HepG2 (cell line): ENCODE measurements around the gene FGGY. TPM values are rescaled to one million over a fixed set of nuclear protein-coding genes. Genes with fewer than 3 reads are reported as not detected.

Source experiments
- ASH2L ChIP-seq: fragments of 300-600, 200-600 bp; sonication (generic); IDR thresholded peaks from 2 replicates; pipeline ENCODE4 v1.7.0; 2017; ENCODE audit warnings: low read depth, mild to moderate bottlenecking, moderate library complexity, mixed read lengths, low read length; ENCODE audit not compliant: insufficient read length
- CHD2 ChIP-seq: IDR thresholded peaks from 2 replicates; pipeline ENCODE4 v1.6.1; 2011; ENCODE audit warnings: low read depth, low read length, improper control_type of control experiment
- CREM ChIP-seq, 2 experiments: sonication (generic) in 1 of 2; formaldehyde crosslinking in 1 of 2; IDR thresholded peaks; 2 replicates each; pipeline versions ENCODE4 v1.4.0 to v1.6.1; 2016 to 2020; ENCODE audit warnings: antibody characterized with exemption in 1 of 2, mild to moderate bottlenecking in 1 of 2, missing genetic modification reagents in 1 of 2
- GFI1 ChIP-seq: sonication (generic); formaldehyde crosslinking; IDR thresholded peaks from 2 replicates; pipeline ENCODE4 v1.5.0; 2020; ENCODE audit warnings: missing genetic modification reagents, mild to moderate bottlenecking, borderline replicate concordance
- HES4 ChIP-seq: sonication (generic); formaldehyde crosslinking; IDR thresholded peaks from 2 replicates; pipeline ENCODE4 v1.9.0; 2021; ENCODE audit warnings: mild to moderate bottlenecking, missing genetic modification reagents, borderline replicate concordance
- KDM5B ChIP-seq: sonication (generic); formaldehyde crosslinking; IDR thresholded peaks from 2 replicates; pipeline ENCODE4 v1.4.0; 2020; ENCODE audit warnings: missing genetic modification reagents, mild to moderate bottlenecking, borderline replicate concordance
- KDM6A ChIP-seq: IDR thresholded peaks from 2 replicates; pipeline ENCODE4 v1.6.1; 2016; ENCODE audit warnings: low read depth
- NBN ChIP-seq: fragments of 450-650 bp; conservative IDR thresholded peaks from 2 replicates; pipeline ENCODE4 v1.6.1; 2017
- NR3C1 ChIP-seq: sonication (generic); formaldehyde crosslinking; IDR thresholded peaks from 2 replicates; pipeline ENCODE4 v1.4.0; 2020; ENCODE audit warnings: missing genetic modification reagents
- PAWR ChIP-seq: sonication (generic); formaldehyde crosslinking; IDR thresholded peaks from 2 replicates; pipeline ENCODE4 v1.4.0; 2020; ENCODE audit warnings: missing genetic modification reagents, mild to moderate bottlenecking, borderline replicate concordance
- RAD51 ChIP-seq: fragments of 450-650 bp; IDR thresholded peaks from 2 replicates; pipeline ENCODE4 v1.6.1; 2016; ENCODE audit warnings: borderline replicate concordance
- SOX6 ChIP-seq, 2 experiments: fragments of 450-650 bp in 1 of 2; sonication (generic) in 1 of 2; formaldehyde crosslinking in 1 of 2; IDR thresholded peaks; 2 replicates each; pipeline versions ENCODE4 v1.4.0 to v1.6.1; 2017 to 2020; ENCODE audit warnings: antibody characterized with exemption in 1 of 2, mild to moderate bottlenecking in 1 of 2, missing genetic modification reagents in 1 of 2
- ZBTB20 ChIP-seq: sonication (generic); formaldehyde crosslinking; IDR thresholded peaks from 2 replicates; pipeline ENCODE4 v1.8.1; 2023; ENCODE audit warnings: missing genetic modification reagents, low read depth, mild to moderate bottlenecking, borderline replicate concordance
- ZFP90 ChIP-seq: sonication (generic); formaldehyde crosslinking; IDR thresholded peaks from 2 replicates; pipeline ENCODE4 v1.8.0; 2022; ENCODE audit warnings: missing genetic modification reagents, mild to moderate bottlenecking, inconsistent platforms, borderline replicate concordance
- ZIK1 ChIP-seq: sonication (generic); formaldehyde crosslinking; IDR thresholded peaks from 2 replicates; pipeline ENCODE4 v1.5.0; 2020; ENCODE audit warnings: mild to moderate bottlenecking, low read depth, missing genetic modification reagents, borderline replicate concordance
- ZNF124 ChIP-seq: sonication (generic); formaldehyde crosslinking; IDR thresholded peaks from 2 replicates; pipeline ENCODE4 v1.4.0; 2020; ENCODE audit warnings: missing genetic modification reagents
- ZNF138 ChIP-seq: sonication (generic); formaldehyde crosslinking; IDR thresholded peaks from 2 replicates; pipeline ENCODE4 v1.5.0; 2020; ENCODE audit warnings: mild to moderate bottlenecking, low read depth, missing genetic modification reagents
- ZNF207 ChIP-seq: fragments of 450-650 bp; IDR thresholded peaks from 2 replicates; pipeline ENCODE4 v1.6.1; 2016; ENCODE audit warnings: antibody characterized with exemption, borderline replicate concordance
- ZNF326 ChIP-seq: sonication (generic); formaldehyde crosslinking; IDR thresholded peaks from 2 replicates; pipeline ENCODE4 v1.4.0; 2020; ENCODE audit warnings: missing genetic modification reagents, borderline replicate concordance
- ZNF766 ChIP-seq: sonication (generic); formaldehyde crosslinking; IDR thresholded peaks from 2 replicates; pipeline ENCODE4 v1.5.0; 2020; ENCODE audit warnings: missing genetic modification reagents, borderline replicate concordance
- ZNF878 ChIP-seq: sonication (generic); formaldehyde crosslinking; IDR thresholded peaks from 2 replicates; pipeline ENCODE4 v1.8.1; 2023; ENCODE audit warnings: mild to moderate bottlenecking, missing genetic modification reagents, moderate library complexity
- polyA plus RNA-seq, 8 experiments: library from polyadenylated mRNA; depleted of rRNA in 3 of 8; stranded (reverse) in 7 of 8; unstranded in 1 of 8; fragments of >200 nt; fragmentation: Illumina TruSeq in 4 of 8; extraction: Trizol in 4 of 8; gene quantifications; 2 replicates each; pipeline versions ENCODE4 v1.2.1 to v1.2.3, GENCODE V29; 2011 to 2016; ENCODE audit warnings: low read depth in 4 of 8, missing spikeins in 1 of 8, mixed read lengths in 1 of 8; ENCODE audit not compliant: insufficient read depth in 1 of 8
- total RNA-seq, 5 experiments: library from RNA; depleted of rRNA; stranded (reverse); fragments of >200 nt; fragmentation: Illumina TruSeq; extraction: Trizol; gene quantifications; 2 replicates each; pipeline ENCODE4 v1.2.3, GENCODE V29; 2016; ENCODE audit warnings: low read depth in 1 of 5
- TF ChIP-seq, protein P1 (sequence below): sonication (generic); formaldehyde crosslinking; IDR thresholded peaks from 2 replicates; pipeline ENCODE4 v1.5.0; 2020; ENCODE audit warnings: missing genetic modification reagents
- TF ChIP-seq, protein P2 (sequence below): sonication (generic); formaldehyde crosslinking; IDR thresholded peaks from 2 replicates; pipeline ENCODE4 v1.4.0; 2020; ENCODE audit warnings: missing genetic modification reagents
- TF ChIP-seq, protein P3 (sequence below): sonication (generic); formaldehyde crosslinking; IDR thresholded peaks from 2 replicates; pipeline ENCODE4 v1.4.0; 2020; ENCODE audit warnings: mild to moderate bottlenecking, missing genetic modification reagents

Gene FGGY
- total and polyA plus RNA-seq, 2 of the 13 experiments (the other 11 are each of a cell fraction or from before 2014, with no cell fraction given): 15.7 to 27.5 TPM

DNA sequence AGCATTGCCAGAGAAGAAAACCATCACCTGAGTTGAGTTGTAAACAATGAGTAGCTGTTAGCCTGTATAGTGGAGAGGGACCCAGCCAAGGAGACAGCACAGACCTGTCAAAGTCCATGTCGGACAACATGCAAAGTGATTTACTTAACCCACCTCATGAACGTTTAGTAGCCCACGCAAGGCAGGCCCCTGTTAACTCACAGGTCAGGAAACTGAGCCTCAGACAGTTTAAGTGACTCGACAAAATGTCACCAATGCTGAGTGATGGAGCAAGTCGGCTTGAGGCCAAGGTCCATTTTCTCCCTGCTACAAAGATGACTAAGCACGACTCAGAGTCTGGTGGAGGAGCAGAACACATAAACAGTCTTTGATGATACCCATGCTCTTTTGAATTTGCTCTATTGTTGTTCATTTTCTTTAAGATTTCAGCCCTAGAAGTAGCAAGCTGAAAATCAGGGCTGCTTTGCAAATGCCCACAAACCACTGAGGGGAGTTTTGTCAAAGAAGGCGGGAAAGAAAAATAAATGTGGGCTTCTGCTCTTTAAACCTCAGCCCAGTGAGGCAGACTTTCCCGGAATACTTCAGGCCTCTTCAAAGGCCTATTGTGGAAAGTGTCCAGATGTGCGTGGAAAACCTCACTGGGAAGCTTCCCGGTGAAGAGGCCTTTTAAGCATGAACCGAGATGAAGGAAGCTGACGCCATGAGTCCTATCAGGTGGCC lies 434.0 kb downstream of the FGGY start (continued):
- TF ChIP-seq ZBTB20 (CRISPR knock-in tag) (no peak), GFI1 (0 out of 2 replicates have a peak, but pooled peaks have one; percentile 25), HES4 (CRISPR knock-in tag) (no peak), ZFP90 (no peak), ZNF138 (CRISPR knock-in tag) (no peak), KDM5B (no peak), RAD51 (no peak), ZNF207 (no peak), SOX6 (IDR thresholded peaks at IDR 0.05) (no peak), SOX6 (CRISPR knock-in tag; IDR thresholded peaks at IDR 0.05) (peak; percentile 82), ZNF878 (CRISPR knock-in tag) (no peak), NR3C1 (CRISPR knock-in tag) (no peak), ZNF124 (0 out of 2 replicates have a peak, but pooled peaks have one; percentile 34), ZIK1 (no peak), ASH2L (peak; percentile 80), CHD2 (no peak), NBN (no peak), CREM (IDR thresholded peaks at IDR 0.05) (0 out of 2 replicates have a peak, but pooled peaks have one; percentile 31), CREM (CRISPR knock-in tag; IDR thresholded peaks at IDR 0.05) (no peak), KDM6A (CRISPR knock-in tag) (peak; percentile 73; the same call in 1 of the 2 replicates), ZNF326 (CRISPR knock-in tag) (no peak), PAWR (CRISPR knock-in tag) (no peak), ZNF766 (no peak)
- TF ChIP-seq, protein P1, sequence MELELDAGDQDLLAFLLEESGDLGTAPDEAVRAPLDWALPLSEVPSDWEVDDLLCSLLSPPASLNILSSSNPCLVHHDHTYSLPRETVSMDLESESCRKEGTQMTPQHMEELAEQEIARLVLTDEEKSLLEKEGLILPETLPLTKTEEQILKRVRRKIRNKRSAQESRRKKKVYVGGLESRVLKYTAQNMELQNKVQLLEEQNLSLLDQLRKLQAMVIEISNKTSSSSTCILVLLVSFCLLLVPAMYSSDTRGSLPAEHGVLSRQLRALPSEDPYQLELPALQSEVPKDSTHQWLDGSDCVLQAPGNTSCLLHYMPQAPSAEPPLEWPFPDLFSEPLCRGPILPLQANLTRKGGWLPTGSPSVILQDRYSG (CRISPR knock-in tag): no peak
- TF ChIP-seq, protein P2, sequence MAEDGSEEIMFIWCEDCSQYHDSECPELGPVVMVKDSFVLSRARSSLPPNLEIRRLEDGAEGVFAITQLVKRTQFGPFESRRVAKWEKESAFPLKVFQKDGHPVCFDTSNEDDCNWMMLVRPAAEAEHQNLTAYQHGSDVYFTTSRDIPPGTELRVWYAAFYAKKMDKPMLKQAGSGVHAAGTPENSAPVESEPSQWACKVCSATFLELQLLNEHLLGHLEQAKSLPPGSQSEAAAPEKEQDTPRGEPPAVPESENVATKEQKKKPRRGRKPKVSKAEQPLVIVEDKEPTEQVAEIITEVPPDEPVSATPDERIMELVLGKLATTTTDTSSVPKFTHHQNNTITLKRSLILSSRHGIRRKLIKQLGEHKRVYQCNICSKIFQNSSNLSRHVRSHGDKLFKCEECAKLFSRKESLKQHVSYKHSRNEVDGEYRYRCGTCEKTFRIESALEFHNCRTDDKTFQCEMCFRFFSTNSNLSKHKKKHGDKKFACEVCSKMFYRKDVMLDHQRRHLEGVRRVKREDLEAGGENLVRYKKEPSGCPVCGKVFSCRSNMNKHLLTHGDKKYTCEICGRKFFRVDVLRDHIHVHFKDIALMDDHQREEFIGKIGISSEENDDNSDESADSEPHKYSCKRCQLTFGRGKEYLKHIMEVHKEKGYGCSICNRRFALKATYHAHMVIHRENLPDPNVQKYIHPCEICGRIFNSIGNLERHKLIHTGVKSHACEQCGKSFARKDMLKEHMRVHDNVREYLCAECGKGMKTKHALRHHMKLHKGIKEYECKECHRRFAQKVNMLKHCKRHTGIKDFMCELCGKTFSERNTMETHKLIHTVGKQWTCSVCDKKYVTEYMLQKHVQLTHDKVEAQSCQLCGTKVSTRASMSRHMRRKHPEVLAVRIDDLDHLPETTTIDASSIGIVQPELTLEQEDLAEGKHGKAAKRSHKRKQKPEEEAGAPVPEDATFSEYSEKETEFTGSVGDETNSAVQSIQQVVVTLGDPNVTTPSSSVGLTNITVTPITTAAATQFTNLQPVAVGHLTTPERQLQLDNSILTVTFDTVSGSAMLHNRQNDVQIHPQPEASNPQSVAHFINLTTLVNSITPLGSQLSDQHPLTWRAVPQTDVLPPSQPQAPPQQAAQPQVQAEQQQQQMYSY (CRISPR knock-in tag): no peak
- TF ChIP-seq, protein P3, sequence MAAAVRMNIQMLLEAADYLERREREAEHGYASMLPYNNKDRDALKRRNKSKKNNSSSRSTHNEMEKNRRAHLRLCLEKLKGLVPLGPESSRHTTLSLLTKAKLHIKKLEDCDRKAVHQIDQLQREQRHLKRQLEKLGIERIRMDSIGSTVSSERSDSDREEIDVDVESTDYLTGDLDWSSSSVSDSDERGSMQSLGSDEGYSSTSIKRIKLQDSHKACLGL (CRISPR knock-in tag): no peak
